HG03575 (cell line): Measurements from ENCODE around the gene IRAK2.

Experiments
- ATAC-seq: cut with Tn5 transposase; IDR thresholded peaks from one replicate; pipeline ENCODE4 v1.9.1; 2021; ENCODE audit not compliant: unreplicated experiment, insufficient number of reproducible peaks, low FRiP score; ENCODE audit errors: extremely low read depth

Gene IRAK2

DNA sequence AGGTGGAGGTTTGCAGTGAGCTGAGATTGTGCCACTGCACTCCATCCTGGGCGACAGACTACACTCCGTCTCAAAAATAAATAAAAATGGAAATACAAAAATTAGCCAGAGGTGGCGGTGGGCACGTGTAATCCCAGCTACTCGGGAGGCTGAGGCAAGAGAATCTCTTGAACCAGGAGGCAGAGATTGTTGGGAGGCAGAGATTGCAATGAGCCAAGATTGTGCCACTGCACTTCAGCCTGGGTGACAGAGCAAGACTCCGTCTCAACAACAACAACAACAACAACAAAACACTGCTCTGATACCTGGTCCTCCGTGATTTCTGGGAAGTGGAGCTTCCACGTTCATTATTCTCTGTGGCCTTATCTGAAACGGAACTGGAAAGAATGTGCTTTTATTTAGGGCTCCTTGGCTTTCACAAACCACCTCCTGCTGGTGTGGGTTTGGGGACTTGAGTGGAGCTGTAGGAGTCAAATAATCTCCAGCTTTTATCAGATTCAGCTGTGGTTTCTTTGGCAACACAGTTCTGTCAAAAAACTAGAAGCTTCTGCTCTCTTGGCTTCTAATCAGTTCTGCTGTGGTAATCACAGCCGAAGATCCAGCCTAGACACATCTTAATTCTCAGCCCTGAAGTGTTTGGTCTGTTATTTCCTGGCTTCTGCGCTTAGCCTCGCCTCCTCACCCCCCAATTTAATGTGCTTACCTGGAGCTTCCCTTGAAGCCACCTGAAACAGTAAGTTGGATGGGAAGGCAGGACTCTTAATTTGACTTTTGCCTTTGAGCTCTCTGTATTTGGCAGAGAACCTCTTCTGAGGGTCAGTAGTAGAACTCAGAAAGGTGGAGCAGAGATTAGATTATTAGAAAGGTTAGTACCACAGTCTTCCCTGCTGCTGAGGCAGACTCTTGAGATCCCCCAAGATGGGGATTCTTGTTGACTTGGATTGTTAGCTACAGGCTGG lies 21.4 kb downstream of the IRAK2 start:
- ATAC-seq: no peak

DNA sequence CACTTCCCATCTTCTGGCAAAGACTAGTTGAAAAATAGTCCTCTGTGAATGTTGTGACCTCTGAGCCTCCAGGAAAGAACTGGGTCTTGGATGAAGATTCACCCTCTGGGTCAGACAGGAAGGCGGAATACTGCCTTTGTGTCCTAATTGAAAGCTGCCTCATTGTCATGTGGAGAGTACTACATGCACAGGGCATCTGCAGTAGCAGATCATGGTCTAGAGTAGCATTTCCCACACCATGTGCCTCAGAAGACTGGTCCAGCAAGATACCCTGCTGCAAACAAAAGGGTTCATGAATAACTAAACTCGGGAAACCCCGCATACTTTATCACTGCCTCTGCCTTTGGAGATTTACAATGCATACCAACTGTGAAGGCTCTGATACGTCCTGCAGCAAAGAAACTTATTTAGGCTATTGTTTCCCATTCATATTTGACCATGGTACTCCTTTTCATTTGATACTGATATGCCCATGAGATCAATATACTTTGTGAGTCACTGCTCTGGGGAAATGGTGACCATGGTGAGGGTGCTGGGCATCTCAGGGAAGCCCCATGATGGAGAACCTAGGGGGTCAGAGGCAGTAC lies 22.7 kb downstream of the IRAK2 start:
- no peak for ATAC-seq

DNA sequence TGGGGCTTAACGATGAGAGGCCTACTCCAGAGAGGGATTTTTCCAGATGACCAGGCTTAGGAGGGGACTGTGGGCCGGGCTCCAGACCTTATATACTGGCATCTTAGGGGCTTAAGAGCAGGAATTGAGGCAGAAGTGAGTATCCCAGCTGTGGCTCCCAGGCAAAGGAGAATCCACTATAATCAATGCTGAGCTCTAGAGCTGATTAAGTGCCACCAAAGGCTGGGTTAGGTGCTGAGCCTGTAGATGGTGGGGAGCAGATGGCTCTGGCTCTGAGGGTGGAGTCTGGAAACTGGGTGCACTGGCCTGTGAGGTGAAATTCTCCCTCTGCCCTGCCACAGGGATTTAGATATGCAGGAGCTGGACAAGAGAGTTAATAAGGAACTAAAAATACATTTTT lies 23.2 kb downstream of the IRAK2 start:
- ATAC-seq: no peak

DNA sequence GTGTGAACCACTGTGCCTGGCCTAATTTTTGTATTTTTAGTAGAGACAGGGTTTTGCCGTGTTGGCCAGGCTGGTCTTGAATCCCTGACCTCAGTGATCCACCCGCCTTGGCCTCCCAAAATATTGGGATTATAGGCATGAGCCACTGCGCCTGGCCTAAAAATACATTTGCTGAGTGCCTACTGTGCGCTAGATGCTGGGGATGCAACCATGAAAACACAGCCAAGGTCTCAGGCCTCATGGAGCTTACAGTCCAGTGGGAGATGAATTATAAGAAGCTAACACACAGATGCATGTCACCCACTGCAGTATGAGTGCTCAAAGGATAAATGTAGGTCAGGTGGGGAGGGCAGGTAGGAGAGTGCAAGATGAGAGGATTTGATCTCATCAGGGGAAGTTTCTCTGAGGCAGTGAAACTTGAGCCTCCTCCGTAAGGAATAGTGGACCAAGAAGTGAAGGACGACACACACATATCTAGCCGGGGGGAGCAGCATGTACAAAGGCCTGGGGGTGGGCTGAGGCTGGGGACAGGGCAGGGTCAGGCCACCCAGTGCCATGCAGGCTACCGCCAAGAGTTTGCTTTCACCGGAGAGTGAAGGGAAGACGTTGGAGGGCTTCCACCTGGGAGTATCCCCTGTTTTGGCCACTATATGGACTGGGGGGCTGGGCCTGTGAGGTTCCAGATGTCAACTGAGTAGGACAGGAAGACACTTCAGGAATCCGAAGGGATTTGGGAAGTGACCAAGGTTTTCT lies 24.3 kb downstream of the IRAK2 start:
- no peak for ATAC-seq

DNA sequence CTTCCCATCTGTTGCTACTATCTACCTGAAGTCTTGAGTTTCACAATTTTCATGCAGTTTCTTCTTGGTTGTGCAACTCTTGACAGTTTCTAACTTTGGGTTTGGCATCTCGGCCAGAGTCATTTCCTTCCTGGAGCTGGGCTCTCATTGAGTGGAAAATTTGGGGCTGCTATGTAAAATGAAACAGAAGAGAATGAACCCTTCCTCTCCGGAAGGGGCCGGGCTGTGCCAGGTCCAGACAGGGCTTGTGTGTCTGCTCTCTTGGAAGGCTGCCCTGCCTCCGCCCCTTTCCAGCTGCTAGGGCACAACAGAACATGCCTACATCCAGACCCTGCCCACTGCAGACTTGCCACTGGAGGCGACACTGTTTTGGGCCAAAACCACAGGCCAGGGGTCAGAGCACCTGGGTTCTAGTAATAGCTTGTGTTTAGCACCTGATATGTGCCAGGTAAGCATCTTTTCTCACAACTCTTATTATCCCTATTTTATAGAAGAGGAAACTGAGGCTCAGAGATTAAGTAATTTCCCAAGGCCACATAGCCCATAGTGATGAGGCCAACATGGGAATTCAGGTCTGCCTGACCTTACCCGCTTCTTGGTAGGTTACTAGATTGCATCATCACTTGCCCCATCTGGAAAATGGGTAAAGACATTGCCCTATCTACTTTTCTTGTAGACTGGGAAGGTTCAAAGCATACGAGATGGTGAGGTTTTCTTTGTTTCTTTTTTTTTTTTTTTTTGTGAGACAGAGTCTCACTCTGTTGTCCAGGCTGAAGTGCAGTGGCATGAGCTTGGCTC lies 25.0 kb downstream of the IRAK2 start:
- ATAC-seq: no peak

DNA sequence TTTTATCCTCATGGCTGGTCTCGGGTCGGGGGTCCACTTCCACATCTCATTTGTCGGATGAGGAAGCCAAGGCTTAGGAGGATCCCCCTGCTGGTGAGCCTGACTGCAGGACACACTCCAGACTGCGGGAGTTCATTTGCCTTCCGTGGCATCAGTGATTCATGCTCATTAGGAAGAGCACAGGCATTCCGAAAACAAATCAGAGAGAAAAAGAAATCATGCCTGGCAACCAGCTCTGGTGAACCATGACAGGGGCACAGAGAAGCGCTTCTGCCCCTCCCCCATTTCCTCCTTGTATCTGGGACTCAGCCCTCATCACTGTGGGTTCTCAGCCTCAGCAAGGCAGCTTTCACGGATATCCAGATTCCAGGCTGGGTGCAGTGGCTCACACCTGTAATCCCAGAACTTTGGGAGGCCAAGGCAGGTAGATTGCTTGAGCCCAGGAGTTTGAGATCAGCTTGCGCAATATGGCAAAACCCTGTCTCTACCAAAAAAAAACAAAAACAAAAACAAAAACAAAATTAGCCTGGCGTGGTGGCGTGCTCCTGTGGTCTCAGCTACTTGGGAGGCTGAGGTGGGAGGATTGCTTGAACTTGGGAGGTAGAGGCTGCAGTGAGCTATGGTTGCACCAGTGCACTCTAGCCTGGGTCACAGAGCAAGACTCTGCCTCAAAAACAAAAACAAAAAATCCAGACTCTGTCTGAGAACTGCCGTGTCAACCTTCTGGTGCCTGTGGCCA lies 28.4 kb downstream of the IRAK2 start:
- no peak for ATAC-seq

DNA sequence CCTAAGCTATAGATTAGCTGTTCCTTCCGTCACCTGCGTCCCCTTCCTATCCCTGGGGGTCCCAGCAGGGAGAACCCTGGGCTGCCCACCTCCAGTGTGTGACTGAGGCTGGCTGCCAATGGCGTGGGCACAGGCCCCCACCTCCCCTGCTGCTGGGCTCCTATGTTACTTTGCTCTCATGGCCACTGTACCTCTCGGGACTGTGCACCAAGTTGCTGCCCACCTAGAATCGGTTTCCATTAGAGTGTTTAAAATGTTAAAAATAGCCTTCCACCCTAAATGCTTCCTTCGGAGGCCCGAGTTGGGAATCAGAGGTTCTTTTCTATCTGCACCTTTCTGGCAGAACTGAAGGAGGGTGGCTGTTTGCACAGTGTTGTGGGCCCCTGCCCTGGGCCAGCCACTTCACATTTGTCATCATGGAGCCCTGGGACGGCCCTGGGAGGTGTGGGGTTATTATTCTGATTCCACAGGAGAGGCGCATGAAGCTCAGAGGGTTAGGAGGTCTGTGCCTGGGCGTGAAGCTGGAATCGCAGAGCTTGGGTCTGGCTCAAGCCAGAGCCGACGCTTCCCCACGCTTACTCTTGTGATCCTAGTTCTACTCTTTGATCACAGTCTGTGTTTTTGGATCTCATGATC lies 29.1 kb downstream of the IRAK2 start:
- ATAC-seq: no peak

DNA sequence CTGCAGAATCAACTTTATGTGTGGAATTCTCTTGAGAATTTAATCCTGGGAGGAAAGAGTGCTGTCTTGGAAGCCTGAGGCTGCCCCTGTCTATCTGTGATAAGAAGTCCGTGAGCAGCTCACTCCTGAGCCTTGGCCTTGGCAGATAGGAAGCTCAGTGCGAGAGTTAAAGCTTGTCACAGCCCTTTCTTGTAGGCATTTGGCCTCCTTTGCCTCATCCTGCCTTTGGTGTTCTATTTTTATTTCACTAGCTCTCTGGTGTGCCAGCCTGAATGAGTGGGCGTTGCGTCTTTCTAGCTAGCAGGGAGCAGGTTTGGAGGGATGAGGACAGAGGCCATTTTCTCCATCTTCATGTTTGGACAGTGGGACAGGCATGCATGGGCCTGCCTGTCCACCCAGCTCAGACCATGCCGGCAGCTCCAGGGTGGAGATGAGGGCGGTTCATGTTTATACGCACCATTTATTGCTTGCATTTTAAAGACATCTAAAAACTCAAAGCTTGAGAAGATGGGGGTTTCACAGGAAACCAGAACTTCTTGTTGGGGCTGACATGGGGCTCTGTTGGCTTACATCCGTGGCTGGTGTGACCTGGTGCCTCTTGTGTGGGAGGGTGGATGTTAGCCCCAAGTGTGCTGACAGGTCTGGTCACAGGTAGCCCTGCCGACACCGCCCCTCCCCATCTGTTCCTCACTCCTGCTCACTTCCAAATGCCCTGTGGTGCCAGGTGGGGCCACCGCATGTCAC lies 29.8 kb downstream of the IRAK2 start:
- ATAC-seq: no peak

DNA sequence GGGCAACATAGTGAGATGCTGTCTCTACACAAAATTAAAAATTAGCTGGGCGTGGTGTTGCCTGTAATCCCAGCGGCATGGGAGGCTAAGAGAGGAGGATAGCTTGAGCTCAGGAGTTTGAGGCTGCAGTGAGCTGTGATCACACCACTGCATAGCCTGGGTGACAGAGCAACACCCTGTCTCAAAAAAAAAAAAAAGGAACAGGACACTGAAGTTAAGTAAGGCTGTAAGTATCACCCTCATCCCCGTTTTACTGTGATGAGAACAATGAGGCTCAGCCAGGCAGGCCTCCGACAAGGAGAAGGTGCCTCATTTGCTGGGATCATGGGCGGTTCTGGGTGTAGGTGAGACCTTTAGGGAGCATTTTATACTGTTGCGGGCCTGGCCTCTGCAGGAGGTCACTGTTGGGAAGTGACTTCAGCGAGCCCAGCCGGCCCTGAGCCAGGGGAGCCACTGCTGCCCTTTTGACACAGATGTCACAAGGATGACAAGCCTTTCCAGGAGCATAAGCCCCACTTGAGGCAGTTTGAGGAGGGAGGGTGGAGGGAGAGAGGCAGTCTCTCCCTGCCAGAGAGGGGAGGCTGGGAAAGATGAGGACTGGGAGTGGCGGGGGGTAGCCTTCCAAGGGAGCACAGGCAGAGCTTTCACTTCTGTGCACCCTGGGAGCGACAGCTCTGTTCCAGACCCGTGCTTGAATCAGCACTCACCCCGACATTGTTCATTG lies 30.8 kb downstream of the IRAK2 start:
- no peak for ATAC-seq

DNA sequence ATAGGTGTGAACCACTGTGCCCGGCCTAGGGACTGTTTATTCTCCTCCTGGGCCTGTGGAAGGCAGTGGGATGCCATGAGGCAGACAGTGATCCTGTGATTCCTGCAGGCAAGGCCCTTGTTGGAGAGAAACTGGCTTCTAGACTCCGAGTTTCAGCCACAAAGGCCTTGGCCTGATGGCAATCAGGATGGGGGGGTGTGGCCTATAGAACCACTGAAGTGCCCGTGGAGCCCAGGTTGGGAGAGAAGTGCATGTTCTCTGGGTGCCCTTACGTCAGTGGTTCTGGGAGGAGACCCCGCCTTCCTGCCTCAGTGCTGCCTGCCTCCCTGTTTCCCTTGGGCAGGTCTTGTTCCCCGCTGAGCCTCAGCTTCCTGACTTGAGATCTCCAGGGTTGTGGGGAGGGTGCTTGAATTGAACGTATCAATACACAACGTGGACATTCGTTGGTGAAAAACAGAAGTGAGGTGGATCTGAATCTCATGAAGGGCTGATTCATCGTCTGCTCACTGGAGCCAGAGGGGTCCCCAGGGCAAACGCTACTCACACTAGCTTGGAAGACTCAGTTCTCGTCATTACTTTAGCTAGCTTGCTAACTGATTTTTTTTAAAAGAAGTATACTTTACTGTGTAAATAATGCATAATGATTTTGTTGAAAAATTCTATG lies 31.8 kb downstream of the IRAK2 start:
- no peak for ATAC-seq

DNA sequence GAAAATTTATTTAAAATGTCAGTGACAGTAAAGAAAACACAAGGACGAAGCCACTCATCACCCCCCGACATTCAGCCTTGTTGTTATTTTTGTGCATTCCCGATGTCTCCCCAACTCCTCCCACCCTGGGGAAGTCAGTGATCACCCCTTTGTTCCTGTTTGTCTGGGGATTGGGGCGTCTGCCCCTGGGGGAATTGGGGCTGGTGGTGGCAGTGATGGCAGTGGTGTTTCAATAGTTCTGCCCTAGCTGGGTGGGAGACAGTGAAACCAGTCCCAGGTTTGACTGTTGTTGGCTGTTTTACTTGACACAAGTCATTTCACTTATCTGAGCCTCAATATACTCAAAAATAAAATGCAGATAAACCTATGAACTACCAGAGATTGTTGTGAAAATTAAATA lies 33.5 kb downstream of the IRAK2 start:
- ATAC-seq: no peak

DNA sequence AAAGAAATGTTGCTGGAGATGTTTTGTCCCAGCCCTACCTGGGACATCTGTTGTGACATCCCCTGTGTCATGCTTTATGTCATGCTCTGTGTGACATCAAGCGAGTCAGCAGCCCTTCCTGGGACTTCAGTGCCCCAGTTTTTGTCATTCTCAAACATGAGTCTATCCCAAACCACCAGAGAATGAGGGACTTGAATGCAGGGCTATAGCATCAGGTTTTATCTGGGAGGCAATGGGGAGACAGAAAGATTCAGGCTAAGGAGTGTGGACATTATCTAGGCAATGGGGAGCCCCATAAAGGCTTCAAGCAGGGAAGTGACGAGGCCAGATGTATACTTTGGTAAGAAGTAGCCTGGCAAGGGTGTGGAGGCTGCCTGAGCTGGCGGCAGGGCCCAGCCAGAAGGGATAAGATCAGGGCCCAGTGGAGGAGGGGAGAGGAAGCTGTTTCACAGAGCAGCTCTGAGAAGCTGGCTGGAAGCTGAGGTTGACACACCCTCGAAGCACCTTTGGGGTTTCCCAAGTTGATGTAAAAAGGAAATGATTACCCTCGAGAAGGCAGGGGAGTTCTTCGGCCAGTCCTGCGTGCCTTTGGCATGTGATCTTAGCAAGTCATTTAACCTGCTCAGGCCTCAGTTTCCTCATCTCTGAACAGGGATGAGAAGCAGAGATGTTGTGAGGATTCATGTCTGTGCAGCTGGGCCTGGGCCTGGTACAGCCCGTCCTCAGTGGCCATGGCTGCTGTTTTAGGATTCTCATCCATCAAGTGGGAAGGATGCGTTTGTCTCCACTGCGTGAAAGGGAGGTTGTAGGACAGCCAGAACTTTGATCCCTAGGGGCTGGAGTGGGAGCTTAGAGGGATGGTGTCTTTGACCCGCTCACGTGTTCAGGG lies 34.3 kb downstream of the IRAK2 start:
- no peak for ATAC-seq

DNA sequence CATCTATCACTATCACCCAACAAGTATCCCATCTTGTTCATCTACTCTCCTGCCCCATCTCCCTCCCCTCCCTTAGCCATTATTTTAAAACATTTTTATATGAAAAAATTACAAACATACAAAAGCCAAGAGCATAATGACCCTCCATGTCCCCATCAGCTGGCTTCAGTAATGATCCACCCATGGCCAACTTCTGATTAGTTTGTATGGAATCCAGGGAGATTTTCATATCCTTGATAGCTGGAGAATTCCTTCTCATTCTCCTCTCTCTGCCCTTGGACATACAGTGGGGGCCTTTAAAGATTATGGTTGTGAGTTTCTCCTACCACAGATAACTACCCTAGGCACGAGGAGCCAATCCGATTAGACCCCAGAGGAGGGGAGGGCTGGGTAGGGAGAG lies 40.2 kb downstream of the IRAK2 start:
- ATAC-seq: no peak

DNA sequence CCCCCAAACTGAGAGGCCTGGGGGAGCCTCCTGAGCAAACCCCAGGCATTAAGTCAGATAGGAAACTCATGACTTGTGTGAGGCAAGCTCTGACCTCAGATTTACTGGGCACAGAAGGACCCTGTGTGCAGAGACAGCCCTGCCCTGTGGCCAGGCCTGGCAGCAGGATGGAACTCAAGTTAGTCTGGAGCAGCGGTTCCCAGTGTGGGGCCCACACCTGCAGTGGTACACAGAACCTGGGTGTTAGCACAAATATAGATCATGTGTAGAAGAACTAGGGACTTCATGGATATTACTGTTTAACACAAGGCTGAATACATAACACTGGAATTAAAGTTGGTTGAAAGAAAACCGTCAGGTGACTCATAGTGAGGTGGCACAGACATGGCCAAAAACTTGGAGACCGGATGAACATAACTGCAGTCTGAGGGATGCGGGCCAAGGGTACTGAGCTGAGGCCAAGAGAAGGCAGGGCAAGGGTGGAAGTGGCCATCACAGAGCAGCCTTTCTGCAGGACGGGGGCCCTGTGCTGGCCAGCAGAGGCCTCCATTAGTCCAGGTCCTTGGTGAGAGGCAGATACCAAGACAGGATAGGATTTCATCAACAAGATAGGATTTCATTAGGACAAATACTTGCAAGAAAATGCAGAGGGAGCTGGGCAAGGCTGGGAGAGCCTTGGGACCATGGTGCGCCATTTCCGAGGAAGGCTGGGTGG lies 40.9 kb downstream of the IRAK2 start:
- ATAC-seq: no peak

DNA sequence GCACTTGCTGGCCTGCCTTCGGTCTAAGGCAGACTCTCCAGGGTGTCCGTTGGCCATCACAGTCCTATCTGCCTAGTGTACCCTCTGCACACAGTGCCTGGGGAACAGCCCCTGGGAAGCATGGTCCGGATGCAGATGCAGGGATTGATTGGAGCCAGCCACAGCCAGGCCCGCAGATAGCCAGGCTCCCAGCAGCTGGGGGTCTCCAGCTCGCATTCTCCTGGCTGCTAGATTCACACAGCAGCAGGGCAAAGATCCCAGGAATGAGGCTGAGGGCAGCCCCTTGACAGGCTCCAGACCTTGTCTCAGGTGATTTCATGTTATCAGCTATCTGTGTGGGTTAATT lies 41.4 kb downstream of the IRAK2 start:
- no peak for ATAC-seq
